IMR-90 (cell line): Measurements from ENCODE around the gene TXNDC11. TPM values are rescaled to one million over a fixed set of nuclear protein-coding genes. Genes with fewer than 3 reads are reported as not detected.

ENCODE experiments used
- ATAC-seq: fragments of 200-7000 bp; cut with Tn5 transposase; 2 replicates; pipeline ENCODE4 v1.9.1; 2020; ENCODE audit warnings: low read depth, mild to moderate bottlenecking, moderate library complexity
- BruUV-seq: library from RNA; stranded (reverse); fragments of 400-500 nt; replicated peaks from 2 replicates; lab custom pipeline; 2021; lab: Mats Ljungman, UMichigan
- CTCF ChIA-PET: fragments of 300-600 bp; formaldehyde crosslinking; extraction: SDS; loops from one replicate; lab custom pipeline; 2021; ENCODE audit warnings: antibody characterized with exemption; lab: Yijun Ruan, JAX
- POLR2A ChIA-PET: fragments of 300-600 bp; sonication (Branson Sonifier 250); formaldehyde crosslinking; loops from one replicate; lab custom pipeline; 2022; ENCODE audit warnings: antibody characterized with exemption; ENCODE audit not compliant: unreplicated experiment; lab: Charles Lee
- DNase-seq: peaks from one replicate; pipeline ENCODE4 v3.0.0; 2013
- H2AFZ ChIP-seq: replicated peaks from 2 replicates; pipeline ENCODE3; 2013; ENCODE audit warnings: low read length, mild to moderate bottlenecking; ENCODE audit not compliant: poor library complexity
- H2AK5ac ChIP-seq: 2 replicates; pipeline ENCODE4 v1.6.1; 2013; ENCODE audit warnings: low read depth, low read length, inconsistent platforms
- H2AK9ac ChIP-seq: replicated peaks from 2 replicates; pipeline ENCODE3; 2013; ENCODE audit warnings: mild to moderate bottlenecking, low read depth, low read length, moderate library complexity; ENCODE audit not compliant: poor library complexity
- H2BK120ac ChIP-seq: 2 replicates; pipeline ENCODE4 v1.6.1; 2013; ENCODE audit warnings: low read depth, low read length, inconsistent platforms
- H2BK15ac ChIP-seq: 3 replicates; pipeline ENCODE4 v1.6.1; 2013; ENCODE audit warnings: low read depth, low read length, inconsistent platforms
- H2BK20ac ChIP-seq: 2 replicates; pipeline ENCODE4 v1.6.1; 2013; ENCODE audit warnings: low read depth, mild to moderate bottlenecking, inconsistent platforms, low read length, moderate library complexity
- H2BK5ac ChIP-seq: 2 replicates; pipeline ENCODE4 v1.6.1; 2013; ENCODE audit warnings: mild to moderate bottlenecking, low read depth, low read length, inconsistent platforms; ENCODE audit not compliant: poor library complexity, severe bottlenecking
- H3K14ac ChIP-seq: replicated peaks from 2 replicates; pipeline ENCODE4 v1.6.1; 2013; ENCODE audit warnings: low read depth, low read length, inconsistent platforms
- H3K18ac ChIP-seq: 2 replicates; pipeline ENCODE4 v1.6.1; 2013; ENCODE audit warnings: low read depth, low read length, control low read depth
- H3K23ac ChIP-seq: 2 replicates; pipeline ENCODE4 v1.6.1; 2013; ENCODE audit warnings: low read depth, low read length, inconsistent platforms
- H3K27ac ChIP-seq: 2 replicates; pipeline ENCODE4 v1.5.1; 2013; ENCODE audit warnings: mild to moderate bottlenecking, control low read depth, low read length; ENCODE audit not compliant: insufficient read depth
- H3K27me3 ChIP-seq: 2 replicates; pipeline ENCODE4 v1.6.1; 2013; ENCODE audit warnings: low read length; ENCODE audit not compliant: control insufficient read depth, insufficient read depth
- H3K36me3 ChIP-seq: 2 replicates; pipeline ENCODE4 v1.6.1; 2013; ENCODE audit warnings: low read length, mixed read lengths; ENCODE audit not compliant: control insufficient read depth, insufficient read depth
- H3K4ac ChIP-seq: 2 replicates; pipeline ENCODE4 v1.6.1; 2013; ENCODE audit warnings: low read depth, low read length, inconsistent platforms
- H3K4me1 ChIP-seq: 2 replicates; pipeline ENCODE4 v1.6.1; 2013; ENCODE audit warnings: low read length, mixed read lengths; ENCODE audit not compliant: control insufficient read depth, insufficient read depth
- H3K4me2 ChIP-seq: 2 replicates; pipeline ENCODE4 v1.6.1; 2013; ENCODE audit warnings: low read depth, mild to moderate bottlenecking, control low read depth, low read length, moderate library complexity
- H3K4me3 ChIP-seq: 2 replicates; pipeline ENCODE4 v1.5.1; 2013; ENCODE audit warnings: low read depth, mild to moderate bottlenecking, control low read depth, low read length, moderate library complexity; ENCODE audit not compliant: insufficient read depth
- H3K56ac ChIP-seq: 2 replicates; pipeline ENCODE4 v1.6.1; 2013; ENCODE audit warnings: low read length, inconsistent platforms; ENCODE audit not compliant: insufficient read depth; ENCODE audit errors: extremely low read depth
- H3K79me1 ChIP-seq, 2 experiments: 2 replicates each; pipeline ENCODE4 v1.6.1; 2013; ENCODE audit warnings: low read length in 2 of 2, inconsistent platforms in 1 of 2, low read depth in 1 of 2
- H3K9ac ChIP-seq: 2 replicates; pipeline ENCODE4 v1.6.1; 2013; ENCODE audit warnings: low read depth, low read length, control low read depth
- H3K9me1 ChIP-seq: 2 replicates; pipeline ENCODE4 v1.6.1; 2013; ENCODE audit warnings: low read length, inconsistent platforms; ENCODE audit not compliant: insufficient read depth
- H3K9me3 ChIP-seq: 2 replicates; pipeline ENCODE4 v1.6.1; 2013; ENCODE audit warnings: low read length; ENCODE audit not compliant: control insufficient read depth, insufficient read depth
- H4K20me1 ChIP-seq: 2 replicates; pipeline ENCODE4 v1.6.1; 2013; ENCODE audit warnings: low read length, inconsistent platforms; ENCODE audit not compliant: insufficient read depth
- H4K5ac ChIP-seq: 2 replicates; pipeline ENCODE4 v1.6.1; 2013; ENCODE audit warnings: mild to moderate bottlenecking, low read depth, low read length, control low read depth
- H4K8ac ChIP-seq, 2 experiments: 2 replicates each; pipeline ENCODE4 v1.6.1; 2013; ENCODE audit warnings: low read depth in 2 of 2, low read length in 2 of 2, control low read depth in 1 of 2, inconsistent platforms in 1 of 2
- H4K91ac ChIP-seq: 2 replicates; pipeline ENCODE4 v1.6.1; 2013; ENCODE audit warnings: low read depth, low read length, inconsistent platforms; ENCODE audit not compliant: insufficient read depth
- CEBPB ChIP-seq: IDR thresholded peaks from 2 replicates; pipeline ENCODE4 v1.6.1; 2012; ENCODE audit warnings: low read depth, low read length, improper control_type of control experiment
- SMC3 ChIP-seq: fragments of 150-350 bp; IDR thresholded peaks from 2 replicates; pipeline ENCODE4 v1.6.1; 2016; ENCODE audit warnings: low read depth, mild to moderate bottlenecking, antibody characterized with exemption, low read length, moderate library complexity
- WGBS, 2 experiments: methylation state at CpG; one replicate each; pipeline versions ENCODE4 v1.1.5 to v1.1.7; 2013; ENCODE audit warnings: missing lambda C conversion rate in 2 of 2; ENCODE audit not compliant: insufficient read length in 1 of 2; ENCODE audit errors: extremely low coverage in 2 of 2; 5-methylcytosine and 5-hydroxymethylcytosine counted together
- dilution Hi-C: fragments of 300-500 bp; cut with HindIII; formaldehyde crosslinking; loops from one replicate; pipeline ENCODE4 v1.14.3; 2018; ENCODE audit warnings: low sequenced_read_pairs; ENCODE audit not compliant: unreplicated experiment
- in situ Hi-C: fragments of 300-500 bp; cut with MboI; formaldehyde crosslinking; loops from 3 replicates; pipeline ENCODE4 v1.14.3; 2019; ENCODE audit warnings: low sequenced_read_pairs, inconsistent platforms, mixed read lengths
- intact Hi-C: fragments of 100-400 bp; cut with micrococcal nuclease; formaldehyde crosslinking; loops from 2 replicates; pipeline ENCODE4 v1.10.0; 2022
- polyA plus RNA-seq, 3 experiments: library from polyadenylated mRNA; depleted of rRNA; stranded (reverse); fragments of >200 nt; gene quantifications; 2 replicates each; pipeline ENCODE4 v1.2.3, GENCODE V29; 2012; ENCODE audit warnings: low replicate concordance in 1 of 3
- total RNA-seq: library from RNA; depleted of rRNA; stranded (reverse); fragments of >200 nt; gene quantifications from 2 replicates; pipeline ENCODE4 v1.2.3, GENCODE V29; 2012
- TF ChIP-seq, protein P1 (sequence below): fragments of 150-350 bp; IDR thresholded peaks from 2 replicates; pipeline ENCODE4 v1.6.1; 2017; ENCODE audit warnings: mild to moderate bottlenecking, antibody characterized with exemption, low read length, low read depth

TXNDC11 gene
- total and polyA plus RNA-seq, 2 of the 4 experiments (the other 2 are of a cell fraction), result 25.3 to 42.9 TPM

DNA sequence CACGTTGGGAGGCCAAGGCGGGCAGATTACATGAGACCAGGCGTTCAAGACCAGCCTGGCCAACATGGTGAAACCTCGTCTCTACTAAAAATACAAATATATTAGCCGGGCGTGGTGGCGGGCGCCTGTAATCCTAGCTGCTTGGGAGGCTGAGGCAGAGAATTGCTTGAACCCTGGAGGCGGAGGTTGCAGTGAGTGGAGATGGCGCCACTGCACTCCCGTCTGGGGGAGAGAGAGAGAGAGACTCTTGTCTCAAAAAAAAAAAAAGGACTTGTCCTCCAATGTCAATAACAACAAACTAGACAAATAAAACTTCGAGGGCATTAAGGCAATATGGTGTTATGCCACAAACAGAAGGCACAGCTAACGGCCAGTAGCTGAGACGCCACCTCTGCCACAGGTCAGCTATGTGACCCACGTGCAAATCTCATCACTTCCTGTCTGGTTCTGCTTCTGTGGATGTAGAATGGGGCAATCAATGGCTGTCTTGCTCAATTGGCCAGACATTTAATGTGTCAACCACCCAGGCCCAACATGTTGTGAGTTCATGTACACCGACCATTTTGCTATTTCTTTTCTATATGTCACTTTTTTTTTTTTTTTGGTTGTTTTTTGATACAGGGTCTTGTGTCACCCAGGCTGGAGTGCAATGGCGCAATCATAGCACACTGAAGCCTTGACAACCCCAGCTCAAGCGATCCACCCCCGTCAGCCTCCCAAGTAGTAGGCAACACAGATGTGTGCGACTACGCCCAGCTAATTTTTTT, 834 bp upstream of the TXNDC11 start:
- TF ChIP-seq CEBPB, result peak; percentile 91
- TF ChIP-seq, protein P1, sequence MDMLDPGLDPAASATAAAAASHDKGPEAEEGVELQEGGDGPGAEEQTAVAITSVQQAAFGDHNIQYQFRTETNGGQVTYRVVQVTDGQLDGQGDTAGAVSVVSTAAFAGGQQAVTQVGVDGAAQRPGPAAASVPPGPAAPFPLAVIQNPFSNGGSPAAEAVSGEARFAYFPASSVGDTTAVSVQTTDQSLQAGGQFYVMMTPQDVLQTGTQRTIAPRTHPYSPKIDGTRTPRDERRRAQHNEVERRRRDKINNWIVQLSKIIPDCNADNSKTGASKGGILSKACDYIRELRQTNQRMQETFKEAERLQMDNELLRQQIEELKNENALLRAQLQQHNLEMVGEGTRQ, result no peak
- TF ChIP-seq SMC3, result no peak
- POLR2A ChIA-PET, result interaction anchor here (0.6 kb wide), 2 partner anchors 13 to 55 kb away, joined by 3 to 4 read pairs; no protein-coding TSS in a partner anchor

More for the DNA sequence above, 834 bp upstream of the TXNDC11 start:
- Histone ChIP-seq H3K4me3 (peak overlapping the region; percentile 49), H3K4ac (peak overlapping the region; percentile 93), H3K27ac (peak overlapping the region; percentile 61), H4K5ac (peak overlapping the region; percentile 67), H3K23ac (peak overlapping the region; percentile 93), H3K14ac (peak overlapping the region; percentile 87), H3K36me3 (peaks cover 5% of the 10 kb centered on the region), H3K18ac (peak overlapping the region; percentile 70), H3K27me3 (no peaks in the 10 kb centered on the region), H4K91ac (peak overlapping the region; percentile 90), H3K56ac (no peak overlapping the region), H3K9ac (peak overlapping the region; percentile 62; the same call in 1 of the 2 replicates), H2AK9ac (peak overlapping the region; percentile 98), H2BK5ac (peak overlapping the region; percentile 75), H3K79me1 (peaks cover 10 to 37% of the 10 kb centered on the region in 2 experiments; a peak in 3 of 4 replicates), H3K9me3 (no peaks in the 10 kb centered on the region), H2BK15ac (no peak overlapping the region), H2BK20ac (no peak overlapping the region), H4K20me1 (peaks cover 22% of the 10 kb centered on the region; the same call in 1 of the 2 replicates), H3K9me1 (peaks cover 4% of the 10 kb centered on the region), H3K4me1 (peaks cover 9% of the 10 kb centered on the region), H2AK5ac (peak overlapping the region; percentile 99), H2AFZ (peak overlapping the region; percentile 95), H3K4me2 (peak overlapping the region; percentile 70), H4K8ac (peak overlapping the region; percentile 74 to 97), H2BK120ac (peak overlapping the region; percentile 74)
- WGBS, 2 experiments, result no CpG with 5 or more reads among the region's 21 CpGs
- dilution Hi-C loops, result no loop called here
- DNase-seq (peak; percentile 49), ATAC-seq (no peak)
- BruUV-seq, result no TSS peak
- intact Hi-C loops, result no loop called here
- in situ Hi-C loops, result no loop called here
- CTCF ChIA-PET, result interaction anchor here (0.6 to 1.1 kb wide), 4 partner anchors 14 to 267 kb away, joined by 3 read pairs; no protein-coding TSS in a partner anchor
